Inflammatory macrophage treated with lipopolysaccharide for 1 hour (primary cell): Measurements from ENCODE around the gene PTPRT.

ENCODE experiments used
- DNase-seq, 2 donors: peaks; one replicate each; pipeline ENCODE4 v3.0.0-alpha.2; 2020 to 2022

PTPRT gene

DNA sequence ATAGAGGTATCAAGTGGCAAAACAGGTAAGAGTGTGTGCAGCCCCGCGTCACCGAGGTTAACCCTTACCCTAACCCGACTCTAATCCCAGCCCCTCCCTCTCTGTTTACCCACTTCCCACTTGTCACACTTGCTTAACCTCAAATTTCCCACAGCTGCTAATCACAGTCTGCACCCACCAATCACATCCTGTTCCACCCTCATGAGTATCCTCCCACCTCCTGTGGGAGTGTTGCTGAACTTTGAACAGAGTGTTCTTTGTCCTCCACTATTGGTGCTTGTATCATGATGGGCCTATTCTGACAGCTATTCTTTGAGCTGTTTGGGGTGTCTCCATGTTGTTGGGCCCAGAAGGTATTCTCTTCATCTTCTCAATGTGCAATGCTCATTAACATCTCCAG, 487.8 kb downstream of the PTPRT start:
- no peak for DNase-seq

DNA sequence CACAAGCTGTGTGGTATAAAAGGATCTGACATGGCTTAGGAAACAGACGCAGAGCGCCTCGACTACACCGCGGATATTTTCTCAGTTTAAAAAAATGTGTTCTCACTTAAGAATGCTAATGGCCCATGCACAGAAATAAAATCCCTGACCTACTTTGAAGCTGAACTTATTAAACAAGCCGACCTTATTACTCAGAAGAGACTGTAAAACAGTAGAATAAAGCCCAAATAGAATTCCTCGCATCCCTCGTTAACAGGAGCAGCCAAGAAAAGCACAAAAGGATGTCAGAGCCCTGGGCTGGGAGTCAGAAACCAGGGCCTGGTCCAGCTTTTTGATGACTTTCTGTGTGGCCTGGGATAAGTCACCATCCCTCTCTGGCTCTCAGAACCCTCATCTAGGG, 489.3 kb downstream of the PTPRT start:
- DNase-seq: no peak

DNA sequence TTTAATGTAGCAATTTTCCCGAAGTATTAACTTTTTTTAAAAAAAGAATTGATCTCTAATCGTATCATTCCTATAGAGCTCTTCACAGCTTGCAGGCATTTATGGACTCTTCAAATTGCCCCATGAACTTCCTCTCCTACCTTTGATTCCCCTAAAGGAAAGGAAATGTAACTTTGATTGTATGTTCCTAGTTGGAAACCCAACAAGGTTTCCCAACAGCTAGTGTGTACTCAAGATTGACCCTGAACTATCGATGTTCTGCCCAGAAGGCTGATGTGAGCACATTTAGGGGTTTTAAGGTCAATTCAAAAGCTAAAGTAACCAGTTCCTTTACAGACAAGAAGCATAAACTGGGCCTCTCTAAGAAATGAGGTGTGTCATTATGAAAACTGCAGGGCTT, 491.7 kb downstream of the PTPRT start:
- no peak for DNase-seq

DNA sequence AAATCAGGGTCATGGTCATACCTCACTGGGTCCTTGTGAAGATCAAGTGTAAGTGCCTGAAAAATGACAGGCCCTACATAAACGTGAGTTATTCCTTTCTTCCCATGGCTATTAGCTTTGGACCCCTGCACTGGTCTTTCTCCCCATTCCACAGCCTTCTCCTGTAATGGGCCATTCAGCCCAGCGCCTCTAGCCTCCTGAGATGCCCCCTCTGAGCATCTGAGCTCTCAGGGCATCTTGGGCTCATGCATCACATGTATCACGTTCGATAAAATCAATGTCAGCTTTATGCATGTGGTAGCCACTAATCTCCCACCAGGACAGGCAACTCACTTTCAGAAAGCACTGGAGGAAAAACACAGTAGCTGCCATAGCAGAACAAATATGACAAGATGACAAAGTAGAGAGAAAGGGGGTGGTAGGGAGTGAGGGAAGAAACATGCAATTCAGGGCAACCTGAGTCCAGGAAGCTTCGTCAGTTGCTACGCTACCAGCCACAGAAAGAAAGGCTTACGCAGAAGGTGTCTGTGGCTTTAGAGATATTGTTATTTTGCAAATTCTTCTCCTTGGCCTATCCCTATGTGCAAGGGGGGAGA, 498.8 kb downstream of the PTPRT start:
- DNase-seq: no peak

DNA sequence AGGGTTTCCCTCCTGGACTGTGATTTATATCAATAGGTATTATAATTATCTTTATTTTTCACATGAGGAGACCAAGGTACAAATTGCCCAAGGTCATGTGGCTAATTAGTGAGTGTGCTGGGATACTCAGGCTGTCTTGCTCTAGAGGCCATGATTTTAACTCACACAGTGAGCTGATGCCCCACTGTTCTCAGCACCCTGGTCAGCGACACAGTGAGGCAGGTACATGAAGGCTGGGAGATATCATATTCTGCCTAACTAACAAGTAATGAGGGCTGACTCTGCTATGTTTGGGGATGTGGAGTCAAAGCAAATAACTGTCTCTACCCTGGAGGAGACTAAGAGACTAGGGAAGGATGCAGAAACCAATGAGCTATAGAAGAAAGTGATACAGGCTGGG, 501.1 kb downstream of the PTPRT start:
- no peak for DNase-seq

DNA sequence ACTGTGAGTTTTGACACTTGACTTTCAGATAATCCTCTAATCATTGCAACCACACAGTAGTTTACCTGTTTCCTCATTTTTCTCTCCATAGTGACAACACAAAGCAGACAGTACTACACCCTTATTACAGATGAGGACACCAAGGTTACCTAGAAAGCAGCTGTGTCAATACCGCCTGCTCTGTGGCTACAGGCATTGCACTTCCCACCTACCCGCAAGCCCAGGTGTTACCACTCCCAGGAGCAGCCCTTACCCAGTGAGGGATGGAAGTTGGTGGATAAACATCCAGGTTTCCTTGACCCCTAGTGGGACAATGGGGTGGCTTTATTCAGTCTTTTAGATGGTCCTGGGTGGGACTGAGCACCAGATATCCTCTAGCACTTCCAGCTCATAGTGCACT, 503.6 kb downstream of the PTPRT start:
- no peak for DNase-seq

DNA sequence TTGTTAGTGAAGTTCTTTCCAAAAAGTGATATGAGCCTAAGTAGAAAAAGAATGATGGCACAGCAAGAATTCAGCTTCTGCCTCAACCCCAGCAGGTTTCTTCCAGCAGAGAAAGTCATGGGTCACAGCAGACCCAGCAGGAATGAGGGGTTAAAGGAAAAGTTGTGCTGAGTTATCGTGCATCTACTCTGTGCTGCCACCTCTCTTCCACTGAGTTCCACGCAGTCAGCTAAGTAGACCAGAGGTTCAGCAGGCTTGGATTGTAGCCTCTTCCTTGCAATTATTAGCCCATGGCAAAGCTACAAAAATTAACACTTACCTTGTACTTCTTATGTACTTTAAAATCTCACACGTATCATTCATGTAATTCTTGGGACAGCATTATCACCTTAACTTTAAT, 510.8 kb downstream of the PTPRT start:
- no peak for DNase-seq

DNA sequence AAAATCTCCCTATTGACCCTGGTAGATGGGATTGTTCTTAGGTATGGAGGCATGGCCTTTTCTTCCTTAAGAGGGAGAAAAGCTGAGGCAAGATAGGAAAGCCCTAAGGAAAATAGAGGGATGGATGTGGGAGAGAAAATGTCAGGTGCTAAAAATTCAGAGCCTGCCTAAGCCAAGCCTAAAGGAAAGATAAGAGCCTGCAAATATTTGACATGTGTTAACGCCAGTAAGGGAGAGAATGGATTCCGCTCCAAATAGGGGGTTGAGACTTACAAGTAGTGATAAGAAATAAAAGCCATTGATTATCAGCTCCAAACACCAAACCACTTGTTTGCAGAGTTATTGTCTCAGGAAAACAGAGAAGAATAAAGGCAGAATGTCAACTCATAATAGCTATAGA, 533.6 kb downstream of the PTPRT start:
- no peak for DNase-seq

DNA sequence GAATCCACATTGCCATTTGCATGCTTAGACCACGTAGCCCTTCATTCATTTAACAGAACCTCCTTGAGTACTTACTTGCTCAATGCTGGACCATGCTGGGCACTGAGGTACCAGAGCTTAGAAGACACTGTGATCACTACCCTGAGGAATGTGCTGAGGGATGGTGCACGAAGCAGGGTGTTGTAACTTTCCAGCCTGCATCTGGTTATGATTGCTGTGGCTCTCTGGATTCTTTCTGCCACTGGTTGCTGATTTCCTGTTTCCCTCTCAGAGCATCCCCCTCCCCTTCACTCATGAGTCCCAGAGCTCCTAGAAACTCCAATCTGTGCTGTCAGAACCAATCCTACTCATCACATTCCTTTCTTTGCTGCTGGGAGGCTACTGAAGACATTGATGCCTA, 537.4 kb downstream of the PTPRT start:
- DNase-seq: no peak

DNA sequence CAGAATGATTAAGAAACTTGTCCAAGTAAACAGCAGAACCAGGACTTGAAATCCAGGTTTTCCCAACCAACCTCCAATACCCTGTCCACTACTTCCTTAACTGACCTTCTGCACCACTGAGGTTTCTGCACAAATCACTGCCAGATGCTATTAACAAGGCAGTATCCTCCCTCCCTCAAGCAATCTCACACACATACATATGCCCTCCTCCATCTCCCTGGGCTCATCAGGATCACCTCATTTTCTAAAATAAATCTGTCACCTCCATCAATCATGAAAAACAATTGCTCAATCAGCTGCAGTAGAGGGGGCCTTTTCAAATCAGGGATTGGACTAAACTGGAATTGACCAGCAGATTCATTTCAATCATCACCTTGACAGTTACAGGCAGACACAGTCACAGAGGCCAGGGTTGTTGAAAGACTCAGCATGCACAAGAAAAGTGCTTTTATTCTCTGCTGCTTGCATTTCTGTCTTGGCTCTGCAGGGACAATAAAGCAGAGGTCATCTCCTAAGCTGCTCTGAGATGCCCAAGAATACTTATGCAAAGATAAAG, 539.4 kb downstream of the PTPRT start:
- DNase-seq: no peak

DNA sequence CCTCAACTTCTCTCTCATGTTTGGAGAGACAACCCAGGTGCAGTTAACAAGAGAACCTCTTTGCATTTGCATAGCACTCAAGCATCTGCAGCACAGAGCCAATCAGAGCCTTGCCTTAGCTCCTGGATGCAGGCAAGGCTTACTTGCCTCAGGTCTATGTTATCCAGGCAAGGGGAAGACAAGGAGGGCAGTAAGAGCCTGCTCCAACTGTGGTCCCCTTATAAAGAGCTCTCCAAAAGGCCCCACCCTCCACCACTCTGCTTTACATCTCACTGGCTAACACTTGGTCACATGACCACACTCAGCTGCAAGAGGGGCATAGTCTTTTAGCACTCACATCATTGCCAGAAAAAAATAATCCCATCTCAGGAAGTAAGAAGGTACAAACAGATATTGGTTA, 540.0 kb downstream of the PTPRT start:
- DNase-seq: no peak

DNA sequence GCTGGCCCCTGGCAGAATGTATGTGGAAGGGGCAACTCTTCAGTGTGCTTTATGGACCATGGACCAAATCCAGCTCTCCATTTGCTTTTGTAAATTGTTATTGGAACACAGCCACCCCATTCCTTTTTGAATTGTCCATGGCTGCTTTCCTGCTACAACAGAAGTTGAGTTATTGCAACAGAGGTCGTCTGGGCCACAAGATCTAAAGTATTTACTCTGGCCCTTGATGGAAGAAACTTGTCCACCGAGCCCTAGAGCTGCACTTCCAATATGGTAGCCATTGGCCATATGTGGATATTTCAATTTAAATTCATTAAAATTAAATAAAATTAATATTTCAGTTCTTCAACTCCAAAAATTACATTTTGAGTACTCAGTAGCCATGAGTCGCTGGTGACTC, 543.5 kb downstream of the PTPRT start:
- no peak for DNase-seq

DNA sequence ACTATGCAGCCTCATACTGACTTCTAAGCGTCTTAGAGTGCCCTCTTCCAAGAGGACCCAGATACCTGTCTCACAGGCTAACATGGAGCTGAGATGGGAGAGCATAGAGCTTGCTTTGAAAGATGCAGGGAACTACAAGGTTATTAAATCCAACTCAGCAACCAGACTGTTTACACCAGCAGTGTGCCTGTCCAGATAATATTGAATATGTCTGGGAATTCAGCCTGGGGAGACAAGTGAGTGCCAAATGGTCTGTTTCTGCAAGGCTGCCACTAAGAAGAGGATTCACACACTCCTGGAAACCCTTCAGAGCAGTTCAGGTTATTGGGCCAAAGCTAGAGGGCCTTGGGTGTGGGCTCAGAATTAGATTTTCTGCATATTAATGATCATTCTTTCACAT, 547.8 kb downstream of the PTPRT start:
- DNase-seq: no peak

DNA sequence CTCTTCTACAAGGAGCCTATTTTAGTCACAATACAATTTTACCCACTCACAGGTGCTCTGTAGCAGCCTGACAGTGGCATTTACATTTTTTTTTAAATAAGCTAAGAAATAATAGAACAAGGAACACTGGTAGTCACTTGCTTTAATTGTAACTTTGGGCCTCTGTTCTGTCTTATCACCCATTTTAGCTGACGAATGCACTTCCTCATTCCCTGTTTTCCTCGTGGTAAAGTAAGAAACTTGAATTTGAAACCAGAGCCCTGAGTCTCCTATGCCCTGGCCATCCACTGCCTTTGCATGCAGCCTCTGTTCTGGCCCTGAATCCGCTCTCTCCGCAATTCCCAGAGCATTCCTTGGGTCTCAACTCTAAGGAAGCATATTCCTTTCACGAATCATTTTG, 550.6 kb downstream of the PTPRT start:
- DNase-seq: no peak

DNA sequence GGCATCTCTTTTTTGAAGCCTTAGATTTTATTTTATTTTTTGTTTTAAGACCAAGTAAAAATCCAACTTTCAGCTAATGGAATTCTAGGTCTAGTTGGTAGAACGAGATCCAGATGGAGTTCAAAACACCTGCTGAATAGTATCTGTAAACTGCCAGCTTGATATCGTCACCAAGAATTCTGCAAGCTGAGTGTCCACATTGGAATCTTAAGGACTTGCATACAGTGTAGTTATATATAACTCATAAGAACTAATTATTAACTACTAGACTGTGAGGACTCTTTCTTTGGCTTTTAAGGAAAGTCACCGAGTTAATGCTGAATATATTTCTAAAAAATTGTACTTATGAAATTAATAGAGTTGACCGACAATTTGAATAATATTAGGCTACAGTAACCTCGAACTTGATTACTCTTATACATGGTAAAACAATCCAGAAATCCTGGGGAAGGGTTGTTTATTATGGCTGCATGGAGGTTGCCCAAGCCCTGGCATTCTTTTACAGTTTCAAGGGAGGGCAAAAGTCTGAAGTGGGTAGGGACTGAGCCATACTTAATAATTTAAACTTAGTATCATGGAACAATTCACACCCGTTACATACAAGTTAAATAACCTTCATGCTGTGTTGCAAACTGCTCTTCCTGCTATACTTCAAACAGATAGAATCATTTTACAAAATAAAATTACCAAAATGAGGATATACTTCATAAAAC, 553.9 kb downstream of the PTPRT start:
- no peak for DNase-seq

DNA sequence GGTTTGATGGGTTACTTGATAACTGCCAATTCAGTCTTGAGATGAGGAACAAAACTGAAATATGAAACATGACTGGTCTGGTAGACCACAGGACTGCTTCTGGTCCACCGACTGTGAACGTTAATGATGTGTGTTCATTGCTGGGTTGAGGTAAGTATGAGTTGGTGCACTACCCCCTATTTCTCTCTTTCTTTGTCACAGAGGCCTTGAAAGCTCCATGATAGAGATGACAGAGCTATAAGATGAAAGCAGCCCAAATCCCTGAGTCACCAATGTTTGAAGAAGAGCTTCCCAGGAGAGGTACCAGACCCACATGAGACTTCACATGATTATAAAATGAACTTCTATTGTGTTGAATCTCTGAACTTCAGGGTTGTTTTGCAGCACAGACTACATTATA, 555.5 kb downstream of the PTPRT start:
- no peak for DNase-seq

DNA sequence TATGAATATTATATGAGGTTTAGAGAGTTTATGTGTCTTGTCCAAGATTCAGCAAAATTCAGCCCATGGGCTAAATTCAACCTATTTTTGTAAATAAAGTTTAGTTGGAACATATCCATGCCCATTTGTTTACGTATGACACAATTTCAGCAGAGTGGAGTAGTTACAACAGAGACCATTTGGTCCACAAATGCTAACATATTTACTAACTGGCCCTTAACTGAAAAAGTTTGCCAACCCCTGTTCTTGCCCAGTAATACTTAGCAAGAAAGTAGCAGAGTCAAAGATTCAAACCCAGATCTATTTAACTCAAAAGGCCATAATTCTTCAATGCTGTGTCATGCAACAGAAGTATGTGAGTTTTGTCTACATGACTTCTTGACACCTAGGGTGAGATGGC, 561.0 kb downstream of the PTPRT start:
- DNase-seq: no peak

DNA sequence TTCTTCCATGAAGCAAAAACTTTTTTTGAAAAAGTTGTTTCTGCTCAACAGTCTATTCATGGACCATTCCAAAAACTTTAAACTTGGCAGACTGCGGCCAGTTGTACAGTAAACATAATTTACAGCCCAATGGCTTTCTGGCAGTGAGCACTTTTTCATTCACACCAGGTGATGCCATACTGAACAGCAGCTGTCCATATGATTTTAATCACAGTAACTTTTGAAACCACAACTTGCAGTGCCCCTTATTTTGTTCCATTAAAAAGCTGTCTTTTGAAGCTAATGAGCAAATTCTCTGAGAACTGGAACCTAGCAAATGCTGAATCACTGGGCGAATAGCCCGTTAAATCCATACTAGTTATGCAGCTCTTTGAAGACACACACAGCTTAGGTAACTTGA, 576.6 kb downstream of the PTPRT start:
- no peak for DNase-seq

DNA sequence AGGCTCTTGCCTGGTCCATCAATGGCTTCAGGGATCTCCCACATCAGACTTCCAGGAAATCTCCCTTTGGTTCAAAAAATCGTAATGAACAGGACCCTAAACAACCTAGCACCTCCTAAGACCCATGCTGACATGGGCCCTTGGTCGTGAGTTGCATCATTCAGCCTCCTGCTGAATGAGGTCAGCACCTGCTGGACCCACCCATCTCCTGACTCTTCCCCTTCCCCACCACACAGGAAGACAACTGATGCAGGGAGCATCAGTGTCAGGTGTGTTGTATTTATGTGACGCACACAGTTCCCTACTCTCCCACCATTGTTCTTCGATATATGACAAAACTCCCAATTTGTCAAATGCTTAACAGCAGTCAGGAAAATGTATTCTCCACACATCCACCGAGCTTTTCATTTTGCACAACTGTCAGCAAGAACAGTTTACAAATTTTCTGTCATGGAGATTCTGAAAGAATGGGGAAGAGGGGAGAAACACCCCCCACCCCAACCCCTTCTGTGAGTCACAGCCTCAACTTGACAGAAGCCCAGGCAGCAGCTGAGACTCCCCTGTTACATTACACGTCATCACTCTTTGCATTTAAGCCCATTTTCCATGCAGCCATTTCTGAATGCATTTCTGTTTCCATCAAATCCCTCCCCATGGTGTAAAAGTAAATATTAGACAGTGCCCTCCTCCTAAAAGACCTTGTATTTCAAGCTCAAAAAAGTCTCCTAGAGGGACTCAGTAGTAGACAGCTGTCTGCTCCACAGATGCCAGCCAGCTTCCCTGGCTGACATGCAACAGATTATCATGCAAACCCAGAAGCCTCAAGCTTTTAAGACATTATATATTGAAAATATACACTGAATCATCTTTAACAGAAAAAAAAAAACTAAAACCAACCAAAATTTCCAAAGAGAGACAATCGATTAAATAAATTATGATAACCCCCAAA, 577.5 kb downstream of the PTPRT start:
- DNase-seq: no peak

DNA sequence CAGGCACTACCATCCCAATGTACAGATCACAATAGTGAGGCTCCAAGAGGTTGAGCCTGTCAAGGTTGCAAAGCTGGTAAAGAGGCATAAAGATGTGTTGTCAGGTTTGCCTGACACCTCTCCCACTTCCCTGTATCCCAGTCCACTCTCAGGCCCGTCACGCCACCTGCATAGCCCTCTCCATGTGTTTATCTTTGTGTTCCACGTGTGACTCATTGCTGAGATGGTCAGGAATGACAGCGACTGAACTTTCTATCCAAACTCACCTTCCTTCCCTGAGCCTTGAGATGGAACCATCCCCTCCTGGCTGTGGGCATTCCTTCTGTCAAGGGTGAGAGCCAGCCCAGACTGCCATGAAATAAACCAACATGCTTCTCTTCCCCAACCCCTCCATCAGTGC, 578.3 kb downstream of the PTPRT start:
- no peak for DNase-seq

DNA sequence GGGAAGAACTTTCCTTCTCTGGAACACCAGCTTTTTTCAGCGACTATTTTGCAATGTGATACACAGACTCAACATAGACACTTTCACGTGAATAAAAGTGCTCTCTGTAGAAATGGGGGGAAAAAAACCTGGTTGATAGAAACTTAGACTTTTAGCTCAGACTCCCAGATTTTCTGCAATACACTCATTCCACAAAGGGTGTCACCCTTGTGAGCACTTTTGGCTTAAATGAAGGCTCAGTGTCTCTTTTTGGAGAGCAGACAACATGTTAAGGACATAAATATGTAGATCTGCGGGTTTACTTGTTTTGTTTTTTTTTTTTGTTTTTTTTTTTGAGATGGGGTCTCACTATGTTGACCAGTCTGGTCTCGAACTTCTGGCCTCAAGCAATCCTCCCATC, 579.6 kb downstream of the PTPRT start:
- DNase-seq: no peak

DNA sequence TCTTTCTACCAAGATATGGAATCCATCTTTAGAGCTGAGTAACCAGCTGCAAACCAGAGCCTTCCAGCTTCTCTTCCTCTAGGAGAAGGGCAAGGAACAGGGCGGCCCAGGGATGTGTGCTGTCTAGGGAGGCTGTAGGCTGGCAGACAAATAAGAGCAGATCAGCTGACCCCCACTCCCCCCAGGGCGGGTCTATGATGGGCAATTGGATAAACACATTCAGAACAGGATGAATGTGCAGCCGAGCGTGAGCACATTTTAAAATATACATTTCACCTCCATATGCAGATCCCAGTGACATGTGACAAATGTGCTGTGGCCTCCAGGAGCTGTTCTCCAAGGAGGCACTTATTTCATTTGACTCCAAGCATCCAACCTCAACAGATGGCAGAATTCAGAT, 580.1 kb downstream of the PTPRT start:
- no peak for DNase-seq
